Measurements from ENCODE around the gene C19orf12. TPM values are rescaled to one million over a fixed set of nuclear protein-coding genes. Genes with fewer than 3 reads are reported as not detected.
A peak's percentile ranks its signal among the peaks of the same experiment; 100 is the strongest.

C19orf12 gene
- total and polyA plus RNA-seq, 2 of the 13 experiments (the other 11 are each of a cell fraction or from before 2014, with no cell fraction given): 17.7 to 34.4 TPM

- no peaks in the 10 kb centered on the region for H3K79me2 ChIP-seq (ENCODE audit: insufficient read depth, low read length)
- no peak overlapping the region for H2AFZ ChIP-seq (ENCODE audit: low read length)
- WGBS (ENCODE audit: low lambda C conversion rate): 82% methylated on average over 7 of the region's 9 CpGs
- H3K9me3 ChIP-seq (ENCODE audit: low read length): no peaks in the 10 kb centered on the region
- no TSS peak for BruUV-seq (replicated peaks)
- H4K20me1 ChIP-seq (ENCODE audit: insufficient read depth, low read length): no peaks in the 10 kb centered on the region
- H3K27me3 ChIP-seq (ENCODE audit: control insufficient read depth in 1 of 2, insufficient read depth in 2 of 2, low read length in 2 of 2): peaks cover 5 to 18% of the 10 kb centered on the region in 2 experiments
- ChIA-PET POLR2A (no interaction called here), CTCF (ENCODE audit: low intra/inter-chr PET ratio, low total read pairs) (no interaction called here)
- peaks cover 36% of the 10 kb centered on the region for H3K4me1 ChIP-seq (ENCODE audit: insufficient read depth, low read length)
- peaks cover 0 to 8% of the 10 kb centered on the region in 2 experiments; a peak in 2 of 5 replicates for H3K36me3 ChIP-seq (replicated peaks in 1 of 2; ENCODE audit: control insufficient read depth in 1 of 2, insufficient read depth in 2 of 2, low read length in 2 of 2)
- H3K9ac ChIP-seq (ENCODE audit: insufficient read depth, low read depth, low read length): no peak overlapping the region
- intact Hi-C loops (cut with micrococcal nuclease; ENCODE audit: unreplicated experiment): no loop called here
- DNase-seq (ENCODE audit: low spot score): no peak
- H3K4me2 ChIP-seq (ENCODE audit: low read depth, low read length): no peak overlapping the region
- in situ Hi-C loops (cut with HindIII; ENCODE audit: extremely low pct_ligation_motif_present, low pct_unique_long_range_greater_than_20kb): no loop called here
- no peak for ATAC-seq
- TF ChIP-seq HNRNPH1 (optimal IDR thresholded peaks at IDR 0.05; ENCODE audit: low read depth, low read length): no peak
- no peak for TF ChIP-seq POLR2AphosphoS5 (IDR thresholded peaks at IDR 0.05; ENCODE audit: low read depth, low read length)
- no peak overlapping the region for H3K4me3 ChIP-seq (replicated peaks in 1 of 3; ENCODE audit: insufficient read depth in 1 of 3, low read depth in 2 of 3, low read length in 3 of 3)
- no peak overlapping the region for H3K27ac ChIP-seq (ENCODE audit: extremely low read length, insufficient read depth, low read length)
- FAIRE-seq: no peak
Measured at GRCh38 chr19:29679598-29680210, 35.4 kb downstream of the C19orf12 start.

DNA sequence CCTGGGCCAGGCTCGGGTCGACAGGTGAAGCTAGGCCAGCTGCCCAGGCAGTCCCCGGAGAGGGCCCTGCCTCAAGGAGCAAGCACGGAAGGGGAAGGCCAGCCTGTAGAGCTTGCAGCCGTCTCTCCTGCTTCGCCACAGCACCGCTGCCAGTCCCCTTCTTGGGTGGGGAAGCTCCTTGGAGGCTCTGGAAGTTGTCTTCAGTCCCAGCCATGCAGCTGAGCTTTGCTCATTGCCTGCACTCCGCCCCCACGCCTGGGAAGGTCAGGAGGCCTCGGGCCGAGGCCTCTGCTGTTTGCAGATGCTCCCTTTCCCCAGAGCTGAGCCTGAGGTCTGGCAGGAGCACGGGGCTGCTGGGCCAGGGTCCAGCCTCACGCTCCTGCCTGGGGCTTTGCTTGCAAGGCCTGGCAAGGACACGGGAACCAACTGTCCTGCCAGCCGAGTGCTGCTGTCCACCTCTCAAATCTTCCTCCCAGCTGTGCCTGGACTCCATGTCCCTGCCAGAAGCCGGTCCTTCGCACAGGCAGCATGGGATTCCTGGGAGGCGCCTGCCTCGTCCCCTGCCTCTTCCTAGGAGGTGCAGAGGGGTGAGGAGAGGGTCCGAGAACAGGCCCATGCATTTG, 36.5 kb downstream of the C19orf12 start:
- peaks cover 5 to 18% of the 10 kb centered on the region in 2 experiments for H3K27me3 ChIP-seq (ENCODE audit: control insufficient read depth in 1 of 2, insufficient read depth in 2 of 2, low read length in 2 of 2)
- no peaks in the 10 kb centered on the region for H3K9me3 ChIP-seq (ENCODE audit: low read length)
- H3K27ac ChIP-seq (ENCODE audit: extremely low read length, insufficient read depth, low read length): no peak overlapping the region
- no peaks in the 10 kb centered on the region for H4K20me1 ChIP-seq (ENCODE audit: insufficient read depth, low read length)
- CTCF ChIA-PET (ENCODE audit: low intra/inter-chr PET ratio, low total read pairs): no interaction called here
- no TSS peak for BruUV-seq (replicated peaks)
- H3K4me1 ChIP-seq (ENCODE audit: insufficient read depth, low read length): peaks cover 36% of the 10 kb centered on the region
- no peaks in the 10 kb centered on the region for H3K79me2 ChIP-seq (ENCODE audit: insufficient read depth, low read length)
- intact Hi-C loops (cut with micrococcal nuclease; ENCODE audit: unreplicated experiment): no loop called here
- DNase-seq (ENCODE audit: low spot score): peak; percentile 22
- POLR2A ChIA-PET: interaction anchor here (1.2 kb wide), 1 partner anchor 72 kb away, joined by 5 read pairs; the partner anchor contains the start of gene POP4
- peak; percentile 83 for ATAC-seq
- no peak overlapping the region; a peak in 1 of 6 replicates for H3K4me3 ChIP-seq (replicated peaks in 1 of 3; ENCODE audit: insufficient read depth in 1 of 3, low read depth in 2 of 3, low read length in 3 of 3)
- FAIRE-seq: no peak
- peak overlapping the region; percentile 22 for H3K9ac ChIP-seq (ENCODE audit: insufficient read depth, low read depth, low read length)
- H3K36me3 ChIP-seq (replicated peaks in 1 of 2; ENCODE audit: control insufficient read depth in 1 of 2, insufficient read depth in 2 of 2, low read length in 2 of 2): peaks cover 0 to 9% of the 10 kb centered on the region in 2 experiments; a peak in 2 of 5 replicates
- H3K4me2 ChIP-seq (ENCODE audit: low read depth, low read length): peak overlapping the region; percentile 51
- WGBS (ENCODE audit: low lambda C conversion rate): 64% methylated on average over 4 of the region's 20 CpGs
- in situ Hi-C loops (cut with HindIII; ENCODE audit: extremely low pct_ligation_motif_present, low pct_unique_long_range_greater_than_20kb): no loop called here
- H2AFZ ChIP-seq (ENCODE audit: low read length): no peak overlapping the region
- TF ChIP-seq, protein P1, sequence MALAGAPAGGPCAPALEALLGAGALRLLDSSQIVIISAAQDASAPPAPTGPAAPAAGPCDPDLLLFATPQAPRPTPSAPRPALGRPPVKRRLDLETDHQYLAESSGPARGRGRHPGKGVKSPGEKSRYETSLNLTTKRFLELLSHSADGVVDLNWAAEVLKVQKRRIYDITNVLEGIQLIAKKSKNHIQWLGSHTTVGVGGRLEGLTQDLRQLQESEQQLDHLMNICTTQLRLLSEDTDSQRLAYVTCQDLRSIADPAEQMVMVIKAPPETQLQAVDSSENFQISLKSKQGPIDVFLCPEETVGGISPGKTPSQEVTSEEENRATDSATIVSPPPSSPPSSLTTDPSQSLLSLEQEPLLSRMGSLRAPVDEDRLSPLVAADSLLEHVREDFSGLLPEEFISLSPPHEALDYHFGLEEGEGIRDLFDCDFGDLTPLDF (CRISPR knock-in tag; IDR thresholded peaks at IDR 0.05): no peak
- TF ChIP-seq MIXL1 (CRISPR knock-in tag; IDR thresholded peaks at IDR 0.05) (no peak), RARA (CRISPR knock-in tag; IDR thresholded peaks at IDR 0.05) (0 out of 2 replicates have a peak, but pooled peaks have one; percentile 9)
- TF ChIP-seq, protein P2, sequence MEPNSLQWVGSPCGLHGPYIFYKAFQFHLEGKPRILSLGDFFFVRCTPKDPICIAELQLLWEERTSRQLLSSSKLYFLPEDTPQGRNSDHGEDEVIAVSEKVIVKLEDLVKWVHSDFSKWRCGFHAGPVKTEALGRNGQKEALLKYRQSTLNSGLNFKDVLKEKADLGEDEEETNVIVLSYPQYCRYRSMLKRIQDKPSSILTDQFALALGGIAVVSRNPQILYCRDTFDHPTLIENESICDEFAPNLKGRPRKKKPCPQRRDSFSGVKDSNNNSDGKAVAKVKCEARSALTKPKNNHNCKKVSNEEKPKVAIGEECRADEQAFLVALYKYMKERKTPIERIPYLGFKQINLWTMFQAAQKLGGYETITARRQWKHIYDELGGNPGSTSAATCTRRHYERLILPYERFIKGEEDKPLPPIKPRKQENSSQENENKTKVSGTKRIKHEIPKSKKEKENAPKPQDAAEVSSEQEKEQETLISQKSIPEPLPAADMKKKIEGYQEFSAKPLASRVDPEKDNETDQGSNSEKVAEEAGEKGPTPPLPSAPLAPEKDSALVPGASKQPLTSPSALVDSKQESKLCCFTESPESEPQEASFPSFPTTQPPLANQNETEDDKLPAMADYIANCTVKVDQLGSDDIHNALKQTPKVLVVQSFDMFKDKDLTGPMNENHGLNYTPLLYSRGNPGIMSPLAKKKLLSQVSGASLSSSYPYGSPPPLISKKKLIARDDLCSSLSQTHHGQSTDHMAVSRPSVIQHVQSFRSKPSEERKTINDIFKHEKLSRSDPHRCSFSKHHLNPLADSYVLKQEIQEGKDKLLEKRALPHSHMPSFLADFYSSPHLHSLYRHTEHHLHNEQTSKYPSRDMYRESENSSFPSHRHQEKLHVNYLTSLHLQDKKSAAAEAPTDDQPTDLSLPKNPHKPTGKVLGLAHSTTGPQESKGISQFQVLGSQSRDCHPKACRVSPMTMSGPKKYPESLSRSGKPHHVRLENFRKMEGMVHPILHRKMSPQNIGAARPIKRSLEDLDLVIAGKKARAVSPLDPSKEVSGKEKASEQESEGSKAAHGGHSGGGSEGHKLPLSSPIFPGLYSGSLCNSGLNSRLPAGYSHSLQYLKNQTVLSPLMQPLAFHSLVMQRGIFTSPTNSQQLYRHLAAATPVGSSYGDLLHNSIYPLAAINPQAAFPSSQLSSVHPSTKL (CRISPR knock-in tag; IDR thresholded peaks at IDR 0.05): 0 out of 2 replicates have a peak, but pooled peaks have one; percentile 19
- TF ChIP-seq, protein P3, sequence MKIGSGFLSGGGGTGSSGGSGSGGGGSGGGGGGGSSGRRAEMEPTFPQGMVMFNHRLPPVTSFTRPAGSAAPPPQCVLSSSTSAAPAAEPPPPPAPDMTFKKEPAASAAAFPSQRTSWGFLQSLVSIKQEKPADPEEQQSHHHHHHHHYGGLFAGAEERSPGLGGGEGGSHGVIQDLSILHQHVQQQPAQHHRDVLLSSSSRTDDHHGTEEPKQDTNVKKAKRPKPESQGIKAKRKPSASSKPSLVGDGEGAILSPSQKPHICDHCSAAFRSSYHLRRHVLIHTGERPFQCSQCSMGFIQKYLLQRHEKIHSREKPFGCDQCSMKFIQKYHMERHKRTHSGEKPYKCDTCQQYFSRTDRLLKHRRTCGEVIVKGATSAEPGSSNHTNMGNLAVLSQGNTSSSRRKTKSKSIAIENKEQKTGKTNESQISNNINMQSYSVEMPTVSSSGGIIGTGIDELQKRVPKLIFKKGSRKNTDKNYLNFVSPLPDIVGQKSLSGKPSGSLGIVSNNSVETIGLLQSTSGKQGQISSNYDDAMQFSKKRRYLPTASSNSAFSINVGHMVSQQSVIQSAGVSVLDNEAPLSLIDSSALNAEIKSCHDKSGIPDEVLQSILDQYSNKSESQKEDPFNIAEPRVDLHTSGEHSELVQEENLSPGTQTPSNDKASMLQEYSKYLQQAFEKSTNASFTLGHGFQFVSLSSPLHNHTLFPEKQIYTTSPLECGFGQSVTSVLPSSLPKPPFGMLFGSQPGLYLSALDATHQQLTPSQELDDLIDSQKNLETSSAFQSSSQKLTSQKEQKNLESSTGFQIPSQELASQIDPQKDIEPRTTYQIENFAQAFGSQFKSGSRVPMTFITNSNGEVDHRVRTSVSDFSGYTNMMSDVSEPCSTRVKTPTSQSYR (CRISPR knock-in tag; IDR thresholded peaks at IDR 0.05; ENCODE audit: borderline replicate concordance): 0 out of 2 replicates have a peak, but pooled peaks have one; percentile 18
